GM19372 (cell line): ENCODE results near the gene RNF8.
"Not testable (repeated sequence)": the region's sequence is repeated elsewhere in the genome, so short reads cannot be mapped to it uniquely, and the experiment has no call there.

Source experiments
- ATAC-seq: cut with Tn5 transposase; IDR thresholded peaks from one replicate; pipeline ENCODE4 v1.9.1; 2021; ENCODE audit warnings: mild to moderate bottlenecking, low read depth, moderate library complexity; ENCODE audit not compliant: unreplicated experiment

Gene RNF8

DNA sequence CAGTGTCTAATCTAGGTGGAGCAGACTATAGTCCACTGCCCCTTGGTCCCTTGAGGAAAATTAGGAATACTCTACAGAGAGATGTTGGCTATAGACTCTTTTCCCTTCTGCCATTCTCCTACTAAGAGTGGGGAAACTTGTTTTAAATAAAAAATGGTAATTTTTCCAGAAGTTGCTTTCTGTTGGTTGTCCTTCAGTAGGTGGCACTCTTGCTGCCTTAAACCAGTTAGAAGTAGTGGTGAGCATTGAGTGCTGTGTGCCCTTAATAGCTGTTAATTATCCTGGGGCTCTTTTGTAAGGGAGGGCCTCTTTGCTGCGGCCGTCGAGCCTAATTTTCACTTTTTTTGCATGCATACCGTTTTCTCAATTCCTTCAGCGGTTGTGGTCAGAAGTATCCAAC is 82.0 kb downstream of the RNF8 start:
- ATAC-seq: no peak

GRCh38 chr6:37438930-37439329 is 85.1 kb downstream of the RNF8 start:
- no peak for ATAC-seq

DNA sequence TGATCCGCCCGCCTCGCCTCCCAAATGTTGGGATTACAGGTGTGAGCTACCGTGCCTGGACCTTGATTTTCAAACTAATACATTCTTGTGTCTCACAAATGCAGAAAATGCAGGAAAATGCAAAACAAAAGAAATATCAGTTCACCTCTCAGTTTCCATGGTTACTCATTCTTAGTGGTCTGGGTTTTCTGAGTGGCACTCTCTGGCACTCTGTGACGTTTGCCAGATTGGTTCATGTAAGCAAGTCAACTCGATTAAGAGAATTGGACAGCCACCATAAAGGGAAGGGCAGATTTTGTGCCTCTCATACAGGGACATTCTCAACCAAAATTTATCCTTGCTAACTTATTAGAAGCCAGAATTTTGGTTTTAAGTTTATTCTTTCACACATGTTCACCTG is 87.9 kb downstream of the RNF8 start:
- no peak for ATAC-seq

DNA sequence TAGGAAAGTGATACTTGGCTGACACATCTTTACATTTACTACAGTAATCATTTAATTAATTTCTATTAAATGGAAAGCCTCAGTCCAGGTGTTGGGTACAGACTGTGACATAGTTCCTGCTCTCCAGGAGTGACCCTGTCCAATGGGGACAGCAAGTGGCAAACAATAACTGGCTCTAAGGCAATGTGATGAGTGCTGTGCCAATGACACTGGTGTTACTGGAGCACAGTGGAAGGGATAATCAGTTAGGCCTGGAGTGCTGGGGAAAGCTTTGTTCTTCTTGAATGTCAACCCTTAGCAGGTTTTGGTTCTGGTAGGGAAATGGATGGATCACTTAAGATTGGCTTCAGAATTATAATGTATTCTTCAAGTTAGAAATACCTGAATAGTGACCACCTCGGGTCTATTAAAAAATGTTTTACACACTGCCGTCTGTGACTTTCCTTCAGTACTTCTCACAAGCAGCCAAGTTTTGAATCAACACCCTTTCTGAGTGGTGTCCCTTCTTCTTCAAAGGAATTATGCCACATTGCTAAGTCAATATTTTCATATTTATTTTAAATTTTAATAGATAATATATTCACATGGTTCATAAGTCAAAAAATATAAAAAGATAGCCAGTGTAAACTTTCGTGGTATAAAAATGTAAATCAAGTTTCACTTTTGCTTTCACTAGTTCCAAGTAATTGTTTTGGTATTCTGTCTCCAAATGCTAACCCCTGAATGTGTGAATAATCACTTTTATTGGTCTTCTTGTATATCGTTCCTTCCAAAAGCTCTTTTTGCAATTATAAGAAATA is 88.8 kb downstream of the RNF8 start:
- ATAC-seq: no peak

DNA sequence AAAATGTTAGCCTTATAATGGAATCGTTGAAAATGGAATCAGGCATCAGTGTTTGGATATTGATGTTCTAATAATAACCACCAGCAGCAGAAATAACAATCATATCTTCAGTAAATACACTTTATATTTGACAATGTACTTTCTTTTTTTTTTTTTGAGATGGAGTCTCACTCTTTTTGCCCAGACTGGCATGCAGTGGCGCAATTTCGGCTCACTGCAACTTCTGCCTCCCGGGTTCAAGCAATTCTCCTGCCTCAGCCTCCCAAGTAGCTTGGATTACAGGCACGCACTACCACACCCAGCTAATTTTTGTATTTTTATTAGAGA is 89.4 kb downstream of the RNF8 start:
- ATAC-seq: not testable (repeated sequence)
